HG03457 (cell line): ENCODE measurements around the gene DKK2.

ENCODE experiments used
- ATAC-seq: cut with Tn5 transposase; IDR thresholded peaks from one replicate; pipeline ENCODE4 v1.9.1; 2021; ENCODE audit warnings: moderate number of reproducible peaks; ENCODE audit not compliant: unreplicated experiment

Gene DKK2

GRCh38 chr4:107017443-107018343 lies 18.4 kb downstream of the DKK2 start:
- no peak for ATAC-seq

GRCh38 chr4:107011312-107011711 lies 24.8 kb downstream of the DKK2 start:
- no peak for ATAC-seq

GRCh38 chr4:107009196-107009968 lies 26.7 kb downstream of the DKK2 start:
- no peak for ATAC-seq

GRCh38 chr4:107008115-107008514 lies 28.0 kb downstream of the DKK2 start:
- ATAC-seq = no peak

GRCh38 chr4:107006218-107006617 lies 29.9 kb downstream of the DKK2 start:
- ATAC-seq = no peak

- ATAC-seq = no peak
These were observed 39.6 kb downstream of the DKK2 start for GRCh38 chr4:106996490-106996889.

GRCh38 chr4:106993827-106994226 lies 42.3 kb downstream of the DKK2 start:
- no peak for ATAC-seq

- ATAC-seq = no peak
These were observed 48.8 kb downstream of the DKK2 start for GRCh38 chr4:106987311-106987710.

GRCh38 chr4:106986486-106986885 lies 49.6 kb downstream of the DKK2 start:
- ATAC-seq = no peak

- no peak for ATAC-seq
These were observed 50.3 kb downstream of the DKK2 start for GRCh38 chr4:106985830-106986229.

GRCh38 chr4:106982711-106983211 lies 53.4 kb downstream of the DKK2 start:
- no peak for ATAC-seq

GRCh38 chr4:106981431-106981830 lies 54.7 kb downstream of the DKK2 start:
- ATAC-seq = no peak

- ATAC-seq = no peak
These were observed 56.6 kb downstream of the DKK2 start for GRCh38 chr4:106979476-106979875.

GRCh38 chr4:106978046-106978774 lies 57.9 kb downstream of the DKK2 start:
- ATAC-seq = no peak

GRCh38 chr4:106971636-106972035 lies 64.5 kb downstream of the DKK2 start:
- ATAC-seq = no peak

GRCh38 chr4:106967892-106968291 lies 68.2 kb downstream of the DKK2 start:
- ATAC-seq = no peak

GRCh38 chr4:106953036-106953705 lies 82.9 kb downstream of the DKK2 start:
- no peak for ATAC-seq

- ATAC-seq = no peak
These were observed 84.2 kb downstream of the DKK2 start for GRCh38 chr4:106951891-106952290.

GRCh38 chr4:106941841-106942240 lies 94.3 kb downstream of the DKK2 start:
- ATAC-seq = no peak

- no peak for ATAC-seq
These were observed 105.6 kb downstream of the DKK2 start for GRCh38 chr4:106930522-106930921.

GRCh38 chr4:106929248-106929647 lies 106.9 kb downstream of the DKK2 start:
- no peak for ATAC-seq
